Anterior cingulate cortex (tissue), 58 donors: ENCODE data around the gene ZNF641.

Experiments
- DNase-seq, 58 donors: peaks; one replicate each; lab custom pipeline; 2025; lab: John Stamatoyannopoulos, UW

ZNF641 gene

GRCh38 chr12:48350249-48351021 is at the start of gene ZNF641:
Gene ZNF641 (minus strand): TSS chr12:48350919. CDS start chr12:48348090, 2,829 bp downstream.
- peak in 56 of 58 donors; percentile 35 to 87 (median 75) for DNase-seq

GRCh38 chr12:48390026-48390425 is 39.3 kb upstream of the ZNF641 start:
- DNase-seq: peak in 2 of 58 donors; percentile 3 to 4

DNA sequence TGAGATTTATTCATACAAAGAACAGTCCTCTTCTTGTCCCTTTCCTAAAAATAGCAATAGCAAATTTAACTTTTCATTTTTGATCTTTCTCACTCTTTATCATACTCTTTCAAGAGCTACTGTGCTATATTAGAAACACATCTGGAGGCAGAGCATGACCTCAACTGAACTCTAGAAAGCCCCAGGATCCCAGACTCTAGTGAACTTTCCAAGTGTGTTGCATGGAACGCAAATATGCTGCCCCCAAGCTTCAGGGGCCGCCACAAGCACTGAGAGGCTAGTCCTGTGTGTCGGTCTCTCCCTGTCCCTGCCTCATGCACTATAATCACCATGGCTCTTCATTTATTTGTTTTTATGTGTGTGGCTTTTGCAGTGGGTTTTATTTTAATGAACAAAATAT is 38.7 kb upstream of the ZNF641 start:
- DNase-seq: no peak

- DNase-seq: no peak
Measured at GRCh38 chr12:48388938-48389337, 38.2 kb upstream of the ZNF641 start.

- DNase-seq: no peak
Measured at GRCh38 chr12:48388460-48388859, 37.7 kb upstream of the ZNF641 start.

DNA sequence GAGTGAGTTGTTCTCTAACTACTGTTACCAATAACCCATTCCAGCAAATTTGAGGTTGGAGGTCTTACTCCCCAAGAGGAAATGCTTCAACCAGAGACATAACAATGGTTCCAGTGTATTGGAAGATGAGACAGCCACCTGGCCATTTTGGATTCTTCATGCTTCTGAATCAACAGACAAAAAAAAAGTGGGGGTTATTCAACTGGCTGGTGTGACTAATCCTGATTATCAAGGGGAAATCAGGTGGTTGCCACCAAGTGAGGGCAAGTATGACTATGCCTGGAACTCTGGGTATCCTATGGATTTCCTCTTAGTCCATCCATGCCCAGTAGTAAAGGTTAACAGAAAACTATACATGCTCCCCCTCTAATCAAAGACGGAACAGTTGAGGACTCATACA is 29.9 kb upstream of the ZNF641 start:
- DNase-seq: no peak

GRCh38 chr12:48379794-48380193 is 29.1 kb upstream of the ZNF641 start:
- DNase-seq: no peak

GRCh38 chr12:48377646-48378045 is 26.9 kb upstream of the ZNF641 start:
- DNase-seq: no peak

- no peak for DNase-seq
Measured at GRCh38 chr12:48374164-48374563, 23.4 kb upstream of the ZNF641 start.

DNA sequence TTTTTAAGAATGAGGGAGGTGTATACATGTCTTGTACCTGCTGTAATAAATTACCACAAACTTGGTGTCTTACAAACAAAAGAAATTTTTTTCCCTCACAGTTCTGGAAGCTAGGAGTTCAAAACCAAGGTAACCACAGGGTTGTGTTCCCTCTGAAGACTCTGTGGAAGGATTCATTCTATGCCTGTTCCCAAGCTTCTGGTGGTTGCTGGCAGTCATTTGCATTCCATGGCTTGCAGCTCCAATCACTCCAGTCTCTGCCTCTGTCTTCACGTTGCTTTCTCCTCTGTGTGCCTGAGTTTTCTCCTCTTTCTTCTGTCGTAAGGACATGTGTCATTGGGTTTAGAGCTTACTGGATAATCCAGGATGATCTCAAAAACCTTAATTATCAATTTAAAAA is 15.4 kb upstream of the ZNF641 start:
- no peak for DNase-seq

DNA sequence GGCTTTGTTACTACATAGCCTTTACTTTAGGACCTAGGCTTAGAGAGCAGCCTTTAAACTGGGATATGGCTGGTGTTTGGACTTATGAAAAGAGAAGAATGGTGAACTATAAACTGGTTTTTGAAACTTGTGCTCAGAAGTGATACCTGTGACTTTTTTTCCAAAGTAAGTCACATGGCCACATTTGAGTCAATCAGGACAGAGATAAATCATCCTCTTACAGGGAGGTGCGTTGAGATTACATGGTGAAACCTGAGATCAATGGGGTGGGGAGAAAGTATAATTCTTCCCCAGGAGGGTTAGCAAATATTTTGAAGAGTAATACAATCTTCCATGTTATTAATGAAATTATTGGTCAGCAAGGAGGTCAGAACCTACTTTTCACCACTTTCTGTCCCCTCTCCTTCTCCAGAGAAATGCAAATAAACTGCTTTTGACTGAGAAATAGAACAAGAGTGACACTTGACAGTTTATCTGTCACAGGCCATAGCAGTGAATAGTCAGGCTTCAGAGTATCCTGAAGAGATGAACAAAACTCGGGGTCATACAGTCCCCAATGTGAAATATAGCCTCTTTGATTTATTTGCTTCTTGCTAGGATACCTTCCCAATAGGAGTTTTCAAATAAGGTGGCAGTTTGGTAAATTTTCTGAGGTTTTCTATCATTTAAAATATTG is 11.1 kb upstream of the ZNF641 start:
- no peak for DNase-seq

DNA sequence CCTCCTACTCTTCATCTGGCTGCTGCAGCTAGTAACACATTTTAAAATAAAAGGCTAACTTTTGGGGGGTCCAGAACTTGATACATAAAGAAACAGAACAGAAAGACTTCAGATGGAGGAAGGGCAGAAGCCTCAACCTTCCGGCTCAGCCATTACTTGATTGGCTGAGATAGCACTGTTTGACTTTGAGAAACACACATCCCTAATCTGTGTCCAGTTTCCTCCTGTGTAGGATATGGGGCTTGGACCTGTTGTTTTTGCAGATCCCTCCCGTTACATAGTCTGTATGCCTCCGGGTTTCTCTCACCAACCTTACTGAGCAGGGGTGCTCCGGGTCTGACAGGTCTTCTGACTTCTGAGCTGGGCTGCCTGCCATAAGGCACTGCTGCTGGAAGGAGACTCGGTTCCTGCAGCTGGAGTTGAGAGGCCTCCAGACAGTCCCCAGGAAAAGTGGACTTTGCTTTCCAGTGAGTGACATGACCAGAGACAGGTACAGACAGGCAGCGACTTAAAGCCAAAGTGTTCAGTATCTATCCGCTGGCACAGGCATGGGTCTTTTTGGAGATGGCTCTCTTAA is 8.3 kb upstream of the ZNF641 start:
- DNase-seq: no peak

DNA sequence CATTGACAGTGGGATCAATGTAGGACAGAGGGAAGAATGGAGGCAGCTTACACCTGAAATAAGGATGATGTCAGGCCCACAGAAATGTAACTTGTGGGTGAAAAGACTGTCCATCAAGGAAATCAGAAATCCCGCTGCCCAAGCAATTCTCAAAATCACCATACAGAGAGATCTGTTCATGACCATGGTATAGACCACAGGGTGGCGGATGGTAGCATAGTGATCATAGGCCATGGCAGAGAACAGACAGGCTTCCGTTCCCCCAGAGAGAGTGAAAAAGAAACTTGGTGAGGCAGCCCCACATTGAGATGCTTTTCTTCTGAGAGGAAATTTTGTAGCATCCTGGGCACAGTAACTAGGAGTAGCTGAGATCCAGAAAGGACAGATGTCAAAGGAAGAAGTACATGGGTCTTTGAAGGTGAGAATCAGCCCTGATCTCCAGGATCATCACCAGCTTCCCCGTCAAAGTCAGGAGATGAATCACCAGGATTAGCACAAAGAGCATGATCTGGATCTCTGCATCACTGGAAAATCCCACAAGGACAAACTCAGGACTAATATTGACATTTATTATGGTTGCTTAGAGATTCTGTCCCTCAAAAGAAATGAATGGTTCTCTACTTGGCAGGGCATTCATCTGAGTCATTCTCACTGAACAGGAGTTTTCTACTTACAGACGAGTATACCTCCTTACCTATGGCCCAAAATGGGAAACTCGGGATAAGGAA is 5.5 kb upstream of the ZNF641 start:
- DNase-seq: no peak

- no peak for DNase-seq
Measured at GRCh38 chr12:48352157-48352760, 1.5 kb upstream of the ZNF641 start.

DNA sequence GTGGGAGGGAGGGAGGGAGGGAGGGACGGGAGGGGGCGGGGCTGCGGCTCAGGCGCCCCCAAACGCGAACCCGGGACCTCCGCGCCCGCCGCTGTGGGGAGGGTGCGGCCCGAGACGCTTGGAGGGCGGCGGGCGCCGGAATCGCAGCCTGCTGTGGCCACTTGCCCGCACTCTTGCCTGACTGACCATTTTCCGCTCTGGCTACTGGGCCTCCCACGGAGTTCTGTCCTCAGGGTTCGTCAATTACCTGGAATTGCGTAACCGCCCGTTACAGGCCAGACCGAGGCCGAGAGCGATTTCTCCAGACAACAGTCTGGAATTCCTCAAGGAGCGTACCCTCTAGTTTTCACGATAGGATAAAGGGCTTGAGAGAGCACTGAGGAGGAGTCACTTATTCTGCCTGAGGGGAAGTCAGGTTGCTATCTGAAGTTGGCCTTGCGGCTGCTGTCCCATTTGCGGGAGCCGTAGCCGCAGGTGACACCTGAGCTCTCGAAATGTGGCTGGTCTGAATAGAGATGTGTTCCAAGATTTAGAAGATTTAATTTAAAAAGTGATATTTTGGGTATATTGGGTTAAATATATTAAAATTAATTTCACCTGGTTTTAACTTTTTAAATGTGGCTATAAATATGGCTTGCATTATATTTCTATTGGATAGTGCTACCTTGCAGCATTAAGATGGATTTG is 446 bp upstream of the ZNF641 start:
- peak in 19 of 58 donors; percentile 20 to 87 (median 68) for DNase-seq

DNA sequence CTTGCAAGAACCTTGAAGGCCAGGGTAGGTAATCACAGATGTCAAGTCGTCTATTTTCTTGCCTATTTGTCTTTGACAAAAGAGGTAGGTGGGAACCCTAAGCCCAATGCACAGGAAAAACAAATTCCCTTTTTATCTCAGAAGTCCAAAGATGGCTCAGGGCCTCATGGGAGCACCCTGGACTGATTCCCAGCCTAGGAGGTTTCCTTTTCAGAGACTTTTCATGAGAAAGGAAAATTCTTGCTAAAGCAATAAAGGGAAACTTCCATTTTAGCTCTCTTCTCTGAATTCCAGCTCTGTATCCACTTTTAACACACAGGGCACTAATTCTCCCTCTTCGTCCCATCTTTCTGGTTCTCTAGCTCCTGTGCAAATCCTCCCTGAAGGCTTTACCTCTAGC is 1.2 kb downstream of the ZNF641 start:
- DNase-seq: no peak

- DNase-seq: no peak
Measured at GRCh38 chr12:48342980-48343379, 7.7 kb downstream of the ZNF641 start.

DNA sequence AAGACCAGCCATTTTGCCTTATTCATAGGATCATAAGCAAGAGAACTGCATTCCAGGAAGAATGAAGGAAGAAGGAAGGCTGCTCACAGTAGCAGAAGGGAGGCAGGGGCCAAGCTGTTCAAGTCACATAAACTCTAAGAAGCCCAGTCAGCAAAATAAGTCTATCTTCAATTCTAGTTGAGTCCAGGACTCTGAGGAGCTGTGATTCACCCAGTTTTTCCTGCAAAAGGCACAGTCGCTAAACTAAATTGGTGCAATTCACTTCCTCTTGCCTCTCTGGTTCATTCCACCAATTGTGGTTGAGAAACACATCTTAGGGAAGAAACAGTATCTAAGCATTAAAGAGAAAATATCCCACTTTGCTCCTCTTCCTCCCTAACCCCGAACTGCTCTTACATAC is 9.8 kb downstream of the ZNF641 start:
- no peak for DNase-seq

- DNase-seq: no peak
Measured at GRCh38 chr12:48339442-48340117, 11.1 kb downstream of the ZNF641 start.
